Inflammatory macrophage (primary cell): Measurements from ENCODE around the gene APC2.
"Not testable (repeated sequence)": the region's sequence is repeated elsewhere in the genome, so short reads cannot be mapped to it uniquely, and the experiment has no call there.

Source experiments
- DNase-seq, 2 donors: peaks; one replicate each; pipeline ENCODE4 v3.0.0-alpha.2; 2020 to 2022

Gene APC2

GRCh38 chr19:1497578-1498235 lies 47.8 kb downstream of the APC2 start:
- DNase-seq = no peak

GRCh38 chr19:1499231-1499630 lies 49.3 kb downstream of the APC2 start:
- not testable (repeated sequence) for DNase-seq

- no peak for DNase-seq
These were observed 51.3 kb downstream of the APC2 start for GRCh38 chr19:1501200-1501595.

- DNase-seq = no peak
These were observed 52.6 kb downstream of the APC2 start for GRCh38 chr19:1502433-1503088.

- DNase-seq = peak; percentile 58 to 79
These were observed 53.4 kb downstream of the APC2 start for GRCh38 chr19:1503089-1503924.

- no peak for DNase-seq
These were observed 54.2 kb downstream of the APC2 start for GRCh38 chr19:1503925-1504773.

GRCh38 chr19:1505012-1505411 lies 55.1 kb downstream of the APC2 start:
- DNase-seq = no peak

- DNase-seq = no peak
These were observed 56.3 kb downstream of the APC2 start for GRCh38 chr19:1505991-1506881.

GRCh38 chr19:1507192-1507660 lies 57.3 kb downstream of the APC2 start:
- no peak for DNase-seq

GRCh38 chr19:1507763-1508506 lies 58.0 kb downstream of the APC2 start:
- peak; percentile 88 for DNase-seq

- DNase-seq = no peak
These were observed 58.6 kb downstream of the APC2 start for GRCh38 chr19:1508507-1508856.

GRCh38 chr19:1509602-1510441 lies 59.9 kb downstream of the APC2 start:
- no peak for DNase-seq

GRCh38 chr19:1510442-1510806 lies 60.5 kb downstream of the APC2 start:
- no peak for DNase-seq

GRCh38 chr19:1510807-1511206 lies 60.9 kb downstream of the APC2 start:
- DNase-seq = no peak

GRCh38 chr19:1511318-1512317 lies 61.7 kb downstream of the APC2 start:
- no peak for DNase-seq

- peak; percentile 22 to 58 for DNase-seq
These were observed 63.0 kb downstream of the APC2 start, which contains the start of gene ADAMTSL5 for GRCh38 chr19:1512671-1513498. TSS of gene ADAMTSL5 (minus strand) at chr19:1513019. CDS start at chr19:1510943, 2,076 bp downstream.

- DNase-seq = peak; percentile 54 to 68
These were observed 63.8 kb downstream of the APC2 start for GRCh38 chr19:1513499-1514294.
